Measurements from ENCODE around the gene ABCF1.

ABCF1 gene

GRCh38 chr6:30583921-30584320 lies 12.7 kb downstream of the ABCF1 start:
- Histone ChIP-seq H3K4me2 (ENCODE audit: low read depth, low read length) (no peak overlapping the region), H3K9me3 (replicated peaks; ENCODE audit: insufficient read depth, low read length) (no peaks in the 10 kb centered on the region), H4K20me1 (ENCODE audit: insufficient read depth, low read length) (no peaks in the 10 kb centered on the region), H3K79me2 (ENCODE audit: low read length) (peaks cover 4% of the 10 kb centered on the region; the same call in 1 of the 2 replicates), H3K9me2 (replicated peaks; ENCODE audit: insufficient read depth, low read length) (no peaks in the 10 kb centered on the region), H3K4me1 (ENCODE audit: low read length) (no peaks in the 10 kb centered on the region), H3K36me3 (replicated peaks; ENCODE audit: insufficient read depth, low read length) (peaks cover 3% of the 10 kb centered on the region), H3F3A (ENCODE audit: insufficient read depth, low read length) (no peaks in the 10 kb centered on the region), H2AFZ (ENCODE audit: low read length) (no peak overlapping the region), H3K9ac (ENCODE audit: low read length) (no peak overlapping the region), H3K27ac (ENCODE audit: low read length) (no peak overlapping the region), H3K27me3 (replicated peaks; ENCODE audit: insufficient read depth, low read length) (no peaks in the 10 kb centered on the region), H3K4me3 (ENCODE audit: low read length) (no peak overlapping the region)
- TF ChIP-seq CTCF (IDR thresholded peaks at IDR 0.05; ENCODE audit: low read length) (no peak), EZH2phosphoT487 (IDR thresholded peaks at IDR 0.05; ENCODE audit: low read length) (no peak), EZH2 (optimal IDR thresholded peaks at IDR 0.05; ENCODE audit: low read depth, low read length) (no peak)
- no peak for DNase-seq

GRCh38 chr6:30589754-30590358 lies 18.6 kb downstream of the ABCF1 start:
- TF ChIP-seq CTCF (IDR thresholded peaks at IDR 0.05; ENCODE audit: low read length), result no peak
- TF ChIP-seq EZH2phosphoT487 (IDR thresholded peaks at IDR 0.05; ENCODE audit: low read length), result no peak
- no peak for TF ChIP-seq EZH2 (optimal IDR thresholded peaks at IDR 0.05; ENCODE audit: low read depth, low read length)
- Histone ChIP-seq H4K20me1 (ENCODE audit: insufficient read depth, low read length) (no peaks in the 10 kb centered on the region), H2AFZ (ENCODE audit: low read length) (no peak overlapping the region), H3K4me3 (ENCODE audit: low read length) (no peak overlapping the region), H3K27ac (ENCODE audit: low read length) (no peak overlapping the region), H3K4me2 (ENCODE audit: low read depth, low read length) (no peak overlapping the region), H3K27me3 (replicated peaks; ENCODE audit: insufficient read depth, low read length) (no peaks in the 10 kb centered on the region), H3K79me2 (ENCODE audit: low read length) (peaks cover 36% of the 10 kb centered on the region; the same call in 1 of the 2 replicates), H3K9me2 (replicated peaks; ENCODE audit: insufficient read depth, low read length) (no peaks in the 10 kb centered on the region), H3K4me1 (ENCODE audit: low read length) (no peaks in the 10 kb centered on the region), H3K9me3 (replicated peaks; ENCODE audit: insufficient read depth, low read length) (no peaks in the 10 kb centered on the region), H3K36me3 (replicated peaks; ENCODE audit: insufficient read depth, low read length) (no peaks in the 10 kb centered on the region; the same call in none of the 2 replicates), H3F3A (ENCODE audit: insufficient read depth, low read length) (0 out of 2 replicates have a peak, but pooled peaks cover 4% of the 10 kb centered on the region), H3K9ac (ENCODE audit: low read length) (no peak overlapping the region)
- DNase-seq, result no peak

- Histone ChIP-seq H3K9me3 (replicated peaks; ENCODE audit: insufficient read depth, low read length) (no peaks in the 10 kb centered on the region), H3K9me2 (replicated peaks; ENCODE audit: insufficient read depth, low read length) (no peaks in the 10 kb centered on the region), H3K27ac (ENCODE audit: low read length) (no peak overlapping the region), H3K9ac (ENCODE audit: low read length) (no peak overlapping the region), H3K4me2 (ENCODE audit: low read depth, low read length) (no peak overlapping the region), H3K4me3 (ENCODE audit: low read length) (no peak overlapping the region), H3K4me1 (ENCODE audit: low read length) (no peaks in the 10 kb centered on the region), H3K27me3 (replicated peaks; ENCODE audit: insufficient read depth, low read length) (no peaks in the 10 kb centered on the region), H2AFZ (ENCODE audit: low read length) (no peak overlapping the region), H3F3A (ENCODE audit: insufficient read depth, low read length) (peaks cover 6% of the 10 kb centered on the region; the same call in 1 of the 2 replicates), H3K79me2 (ENCODE audit: low read length) (peaks cover 36% of the 10 kb centered on the region; the same call in 1 of the 2 replicates), H3K36me3 (replicated peaks; ENCODE audit: insufficient read depth, low read length) (no peaks in the 10 kb centered on the region; the same call in none of the 2 replicates), H4K20me1 (ENCODE audit: insufficient read depth, low read length) (no peaks in the 10 kb centered on the region)
- DNase-seq, result no peak
- no peak for TF ChIP-seq EZH2phosphoT487 (IDR thresholded peaks at IDR 0.05; ENCODE audit: low read length)
- TF ChIP-seq EZH2 (optimal IDR thresholded peaks at IDR 0.05; ENCODE audit: low read depth, low read length), result no peak
- TF ChIP-seq CTCF (IDR thresholded peaks at IDR 0.05; ENCODE audit: low read length), result no peak
Measured at GRCh38 chr6:30590509-30590908, 19.3 kb downstream of the ABCF1 start.

Data from MM.1S (cell line).